Hippocampal formation (tissue), 2 donors: ENCODE measurements around the gene ZMIZ1.
A peak's percentile ranks its signal among the peaks of the same experiment; 100 is the strongest.

ENCODE experiments used
- DNase-seq, 2 donors: peaks; one replicate each; lab custom pipeline; 2025; lab: John Stamatoyannopoulos, UW

ZMIZ1 gene

GRCh38 chr10:79207096-79207357, 138.3 kb downstream of the ZMIZ1 start:
- DNase-seq: no peak

GRCh38 chr10:79207726-79208125, 139.0 kb downstream of the ZMIZ1 start:
- no peak for DNase-seq

GRCh38 chr10:79208251-79208983, 139.7 kb downstream of the ZMIZ1 start:
- no peak for DNase-seq

GRCh38 chr10:79209340-79209739, 140.6 kb downstream of the ZMIZ1 start:
- DNase-seq: no peak

GRCh38 chr10:79209831-79210230, 141.1 kb downstream of the ZMIZ1 start:
- DNase-seq: no peak

- no peak for DNase-seq
Observed at GRCh38 chr10:79210672-79211071, 141.9 kb downstream of the ZMIZ1 start.

- DNase-seq: no peak
Observed at GRCh38 chr10:79211616-79212015, 142.8 kb downstream of the ZMIZ1 start.

- DNase-seq: no peak
Observed at GRCh38 chr10:79215531-79215930, 146.8 kb downstream of the ZMIZ1 start.

- no peak for DNase-seq
Observed at GRCh38 chr10:79219322-79219957, 150.7 kb downstream of the ZMIZ1 start.

- DNase-seq: no peak
Observed at GRCh38 chr10:79220307-79220706, 151.5 kb downstream of the ZMIZ1 start.

GRCh38 chr10:79221110-79222051, 152.6 kb downstream of the ZMIZ1 start:
- peak; percentile 37 to 53 for DNase-seq

- no peak for DNase-seq
Observed at GRCh38 chr10:79222186-79222585, 153.4 kb downstream of the ZMIZ1 start.

- peak; percentile 19 to 54 for DNase-seq
Observed at GRCh38 chr10:79223091-79224048, 154.6 kb downstream of the ZMIZ1 start.

- DNase-seq: no peak
Observed at GRCh38 chr10:79224263-79224949, 155.6 kb downstream of the ZMIZ1 start.

- DNase-seq: no peak
Observed at GRCh38 chr10:79224992-79225391, 156.2 kb downstream of the ZMIZ1 start.

- no peak for DNase-seq
Observed at GRCh38 chr10:79226391-79227245, 157.9 kb downstream of the ZMIZ1 start.

- DNase-seq: no peak
Observed at GRCh38 chr10:79229071-79229541, 160.3 kb downstream of the ZMIZ1 start.

- DNase-seq: no peak
Observed at GRCh38 chr10:79229830-79230327, 161.1 kb downstream of the ZMIZ1 start.

- DNase-seq: no peak
Observed at GRCh38 chr10:79230328-79230830, 161.6 kb downstream of the ZMIZ1 start.
